Measurements from ENCODE around the gene RPUSD1.

- TF ChIP-seq POLR2A (IDR thresholded peaks at IDR 0.05) = no peak
- TF ChIP-seq CTCF (IDR thresholded peaks at IDR 0.05) = no peak
These were observed 14.3 kb upstream of the RPUSD1 start for GRCh38 chr16:802461-802860.

Data from uterus (tissue), 2 donors.